Activated CD8-positive, alpha-beta T cell treated with anti-CD3 and anti-CD28 coated beads for 36 hours (primary cell): ENCODE data around the gene DGKD. TPM values are rescaled to one million over a fixed set of nuclear protein-coding genes. Genes with fewer than 3 reads are reported as not detected.

ENCODE experiments used
- ATAC-seq: fragments of 200-7000 bp; cut with Tn5 transposase; one replicate; pipeline ENCODE4 v1.10.0; 2021; ENCODE audit warnings: mild to moderate bottlenecking, moderate library complexity
- CTCF ChIA-PET: fragments of 350-600 bp; sonication (Branson Sonifier 250); formaldehyde crosslinking; loops from one replicate; lab custom pipeline; 2021; ENCODE audit warnings: antibody characterized with exemption; lab: Charles Lee
- POLR2A ChIA-PET: fragments of 350-600 bp; sonication (Branson Sonifier 250); formaldehyde crosslinking; loops from one replicate; lab custom pipeline; 2021; ENCODE audit warnings: antibody characterized with exemption; lab: Charles Lee
- DNase-seq: peaks from one replicate; pipeline ENCODE4 v3.0.0-alpha.2; 2020
- H3K27ac Mint-ChIP-seq: one replicate; pipeline ENCODE4 v1.8.0; 2021; ENCODE audit warnings: mild to moderate bottlenecking, mixed read lengths
- H3K27me3 Mint-ChIP-seq: one replicate; pipeline ENCODE4 v1.8.0; 2021; ENCODE audit warnings: mixed read lengths
- H3K36me3 Mint-ChIP-seq: one replicate; pipeline ENCODE4 v1.8.0; 2021; ENCODE audit warnings: low read depth, mixed read lengths
- H3K4me1 Mint-ChIP-seq: one replicate; pipeline ENCODE4 v1.8.0; 2021; ENCODE audit warnings: low read depth, mixed read lengths
- H3K4me3 Mint-ChIP-seq: one replicate; pipeline ENCODE4 v1.8.0; 2021; ENCODE audit warnings: mild to moderate bottlenecking, moderate library complexity, mixed read lengths
- H3K9me3 Mint-ChIP-seq: one replicate; pipeline ENCODE4 v1.8.0; 2021; ENCODE audit warnings: mixed read lengths
- intact Hi-C: fragments of 100-400 bp; cut with micrococcal nuclease; formaldehyde crosslinking; loops from one replicate; pipeline ENCODE4 v1.10.0; 2022
- total RNA-seq, 2 experiments: library from RNA; stranded (reverse); gene quantifications; one replicate each; pipeline ENCODE4 v1.2.3, GENCODE V29; 2021
- TF ChIP-seq, protein P1 (sequence below): fragments of 200-600 bp; IDR thresholded peaks from one replicate; pipeline ENCODE4 v1.8.0; 2022; ENCODE audit warnings: antibody characterized with exemption, mild to moderate bottlenecking

Gene DGKD
- total RNA-seq, 2 experiments from 2014 or later = 89.6 to 99.5 TPM

DNA sequence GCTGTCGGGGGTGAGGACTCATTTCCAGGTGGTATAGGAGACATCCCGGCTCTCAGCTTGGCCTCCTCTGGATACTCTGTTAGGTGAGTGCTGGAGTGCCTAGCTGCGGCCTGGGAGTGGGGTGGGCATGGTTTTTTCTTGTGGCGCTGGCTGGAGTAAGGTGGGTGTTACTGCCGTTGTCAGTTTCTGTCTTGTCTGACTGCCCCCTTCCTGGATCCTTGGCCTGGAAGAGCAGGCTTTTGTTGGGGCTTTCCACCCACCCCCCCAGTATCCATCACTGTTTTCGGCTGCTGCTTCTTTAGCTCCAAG lies 69.2 kb downstream of the DGKD start:
- H3K9me3 Mint-ChIP-seq = peaks cover 13% of the 10 kb centered on the region
- ChIA-PET CTCF (interaction anchor here (1.6 to 15.4 kb wide), 3 partner anchors 20 to 39 kb away, joined by 3 to 183 read pairs (median 27); no protein-coding TSS in a partner anchor), POLR2A (interaction anchor here (1.4 kb wide), 1 partner anchor 18 kb away, joined by 3 read pairs; no protein-coding TSS in a partner anchor)
- TF ChIP-seq, protein P1, sequence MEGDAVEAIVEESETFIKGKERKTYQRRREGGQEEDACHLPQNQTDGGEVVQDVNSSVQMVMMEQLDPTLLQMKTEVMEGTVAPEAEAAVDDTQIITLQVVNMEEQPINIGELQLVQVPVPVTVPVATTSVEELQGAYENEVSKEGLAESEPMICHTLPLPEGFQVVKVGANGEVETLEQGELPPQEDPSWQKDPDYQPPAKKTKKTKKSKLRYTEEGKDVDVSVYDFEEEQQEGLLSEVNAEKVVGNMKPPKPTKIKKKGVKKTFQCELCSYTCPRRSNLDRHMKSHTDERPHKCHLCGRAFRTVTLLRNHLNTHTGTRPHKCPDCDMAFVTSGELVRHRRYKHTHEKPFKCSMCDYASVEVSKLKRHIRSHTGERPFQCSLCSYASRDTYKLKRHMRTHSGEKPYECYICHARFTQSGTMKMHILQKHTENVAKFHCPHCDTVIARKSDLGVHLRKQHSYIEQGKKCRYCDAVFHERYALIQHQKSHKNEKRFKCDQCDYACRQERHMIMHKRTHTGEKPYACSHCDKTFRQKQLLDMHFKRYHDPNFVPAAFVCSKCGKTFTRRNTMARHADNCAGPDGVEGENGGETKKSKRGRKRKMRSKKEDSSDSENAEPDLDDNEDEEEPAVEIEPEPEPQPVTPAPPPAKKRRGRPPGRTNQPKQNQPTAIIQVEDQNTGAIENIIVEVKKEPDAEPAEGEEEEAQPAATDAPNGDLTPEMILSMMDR = no peak
- H3K4me1 Mint-ChIP-seq = peaks cover 90% of the 10 kb centered on the region
- H3K4me3 Mint-ChIP-seq = no peak overlapping the region
- DNase-seq = no peak
- intact Hi-C loops = no loop called here
- H3K36me3 Mint-ChIP-seq = peaks cover 56% of the 10 kb centered on the region
- no peak for ATAC-seq
- H3K27me3 Mint-ChIP-seq = no peaks in the 10 kb centered on the region
- peak overlapping the region; percentile 56 for H3K27ac Mint-ChIP-seq

DNA sequence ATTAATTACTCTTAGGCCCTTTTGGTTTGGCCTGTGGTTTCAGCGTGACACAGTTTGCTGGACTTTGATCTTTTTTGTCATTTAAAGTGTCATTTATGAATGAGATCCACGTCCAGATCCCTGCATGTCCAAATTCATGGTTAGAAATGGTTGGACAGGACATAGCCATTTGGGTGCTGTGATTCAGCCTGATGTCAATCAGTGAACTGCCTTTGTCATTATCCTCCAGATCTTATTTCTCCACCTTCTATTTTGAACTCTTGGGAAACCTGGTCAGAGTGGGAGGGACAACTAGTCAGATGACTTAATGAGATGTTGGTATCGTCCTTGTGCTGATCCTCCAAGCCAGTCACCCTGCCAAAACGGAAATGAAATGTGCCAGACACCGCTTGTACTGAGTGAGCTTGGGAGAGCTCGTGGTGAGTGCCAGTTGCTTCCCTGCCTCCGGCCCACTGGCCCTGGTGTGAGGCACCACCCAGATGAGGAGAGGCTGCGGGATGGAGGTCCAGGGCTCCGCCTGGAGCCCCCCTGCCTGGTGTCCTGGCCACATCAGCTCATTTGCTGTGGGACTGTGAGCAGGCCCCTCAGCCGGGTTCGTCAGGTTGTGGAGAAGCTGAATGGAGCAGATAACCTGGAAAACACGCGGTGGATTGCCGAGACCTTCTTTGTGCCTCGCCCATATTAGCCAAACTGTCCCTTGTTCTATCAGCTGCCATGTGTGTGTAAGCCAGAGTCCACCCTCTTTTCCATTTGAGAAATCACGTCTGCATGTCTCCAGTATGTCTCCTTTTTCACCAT lies 70.1 kb downstream of the DGKD start:
- ATAC-seq (no peak), DNase-seq (no peak)
- Mint-ChIP-seq H3K4me3 (no peak overlapping the region), H3K9me3 (peaks cover 13% of the 10 kb centered on the region), H3K4me1 (peaks cover 90% of the 10 kb centered on the region), H3K27me3 (no peaks in the 10 kb centered on the region), H3K27ac (peak overlapping the region; percentile 27), H3K36me3 (peaks cover 57% of the 10 kb centered on the region)
- intact Hi-C loops = no loop called here
- CTCF ChIA-PET = interaction anchor here (1.0 to 15.4 kb wide), 5 partner anchors 8 to 40 kb away, joined by 3 to 183 read pairs (median 16); no protein-coding TSS in a partner anchor
- TF ChIP-seq, protein P1 = no peak
- POLR2A ChIA-PET = no interaction called here

DNA sequence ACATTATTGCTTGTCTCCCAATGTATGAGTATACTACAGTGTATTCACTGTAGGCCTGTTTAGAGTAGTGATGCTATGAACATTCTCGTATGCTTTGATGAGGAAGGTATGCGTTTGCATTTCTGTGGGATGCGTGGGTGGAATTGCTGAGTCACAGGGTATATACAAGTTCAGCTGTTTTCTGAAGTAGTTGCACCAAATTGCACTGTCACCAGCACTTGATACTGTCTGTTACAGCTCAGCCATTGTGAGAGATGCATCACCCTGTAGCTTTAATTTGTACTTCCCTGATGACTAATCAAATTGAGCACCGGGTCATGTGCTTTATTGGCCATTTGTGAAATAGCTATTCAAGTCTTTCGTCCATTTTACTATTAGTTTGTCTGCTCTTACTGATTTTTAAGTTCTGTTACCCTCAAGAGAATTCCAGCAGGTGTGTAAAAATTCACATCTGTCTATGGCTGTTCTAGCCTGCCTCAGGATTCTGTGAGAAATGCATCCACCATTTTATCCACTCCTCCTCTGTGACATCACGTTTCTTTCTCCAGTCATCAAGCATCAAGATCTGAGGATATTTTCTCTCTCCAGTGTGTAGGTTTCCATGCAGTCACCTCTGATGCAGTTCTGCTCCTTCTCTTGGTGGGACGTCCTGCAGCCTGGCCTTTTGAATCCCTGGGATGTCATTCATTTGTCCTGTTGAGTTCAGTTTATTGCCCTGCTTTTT lies 72.5 kb downstream of the DGKD start:
- H3K4me1 Mint-ChIP-seq = peaks cover 80% of the 10 kb centered on the region

DNA sequence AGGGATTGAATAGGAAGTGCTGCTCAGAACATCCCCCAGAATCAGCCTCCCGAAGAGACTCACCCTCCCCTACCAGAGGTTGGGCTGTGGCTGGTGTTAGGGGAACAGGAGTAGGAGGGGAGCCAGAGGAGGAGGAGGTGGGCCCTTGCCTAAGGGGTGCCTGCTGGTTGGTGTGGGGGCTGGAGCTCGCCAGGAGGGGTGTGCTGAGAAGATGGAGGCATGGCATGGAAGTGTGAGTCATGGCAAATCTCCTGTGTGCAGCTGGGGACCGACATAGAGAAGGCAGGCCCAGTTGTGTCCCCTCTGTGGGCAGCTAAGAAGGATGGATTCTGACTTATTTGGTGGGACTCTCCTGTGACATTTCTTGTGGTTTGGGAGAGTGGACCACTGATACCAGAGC lies 73.7 kb downstream of the DGKD start:
- Mint-ChIP-seq H3K27me3 (no peaks in the 10 kb centered on the region), H3K36me3 (peaks cover 50% of the 10 kb centered on the region), H3K4me3 (no peak overlapping the region), H3K27ac (peak overlapping the region; percentile 47), H3K4me1 (peaks cover 71% of the 10 kb centered on the region), H3K9me3 (peaks cover 13% of the 10 kb centered on the region)
- intact Hi-C loops = no loop called here
- TF ChIP-seq, protein P1 = no peak
- ChIA-PET CTCF (interaction anchor here (1.8 to 3.4 kb wide), 4 partner anchors 9 to 24 kb away, joined by 5 to 12 read pairs (median 8); no protein-coding TSS in a partner anchor), POLR2A (interaction anchor here (1.4 to 1.7 kb wide), 2 partner anchors 9 to 12 kb away, joined by 4 to 6 read pairs; no protein-coding TSS in a partner anchor)
- peak; percentile 53 for ATAC-seq
- DNase-seq = no peak

More for the DNA sequence above, 72.5 kb downstream of the DGKD start:
- intact Hi-C loops = no loop called here
- no peaks in the 10 kb centered on the region for H3K27me3 Mint-ChIP-seq
- no peak overlapping the region for H3K4me3 Mint-ChIP-seq
- H3K36me3 Mint-ChIP-seq = peaks cover 55% of the 10 kb centered on the region
- CTCF ChIA-PET = interaction anchor here (0.9 to 15.4 kb wide), 6 partner anchors 9 to 31 kb away, joined by 3 to 183 read pairs (median 8); no protein-coding TSS in a partner anchor
- ATAC-seq = peak; percentile 57
- TF ChIP-seq, protein P1 = no peak
- peak; percentile 82 for DNase-seq
- POLR2A ChIA-PET = interaction anchor here (1.0 to 1.5 kb wide), 3 partner anchors 8 to 71 kb away, joined by 4 to 6 read pairs (median 4); no protein-coding TSS in a partner anchor
- peak overlapping the region; percentile 57 for H3K27ac Mint-ChIP-seq
- peaks cover 13% of the 10 kb centered on the region for H3K9me3 Mint-ChIP-seq
